OCI-LY1 (cell line): Measurements from ENCODE around the gene PCSK7.

Experiments
- H2AFZ ChIP-seq: fragments of 200-600 bp; sonication (generic), shearing (Covaris generic); 2 replicates; pipeline ENCODE4 v1.6.0; 2014; ENCODE audit warnings: antibody characterized with exemption, mild to moderate bottlenecking, low read length
- H3F3A ChIP-seq: fragments of 200-600 bp; sonication (generic), shearing (Covaris generic); 2 replicates; pipeline ENCODE4 v1.6.0; 2014; ENCODE audit warnings: mild to moderate bottlenecking, antibody characterized with exemption, low read length, moderate library complexity; ENCODE audit not compliant: insufficient read depth
- H3K27ac ChIP-seq: fragments of 200-600 bp; sonication (generic); 2 replicates; pipeline ENCODE4 v1.5.1; 2014; ENCODE audit warnings: low read length, mixed run types, mild to moderate bottlenecking, low read depth; ENCODE audit not compliant: poor library complexity, severe bottlenecking
- H3K27me3 ChIP-seq: fragments of 200-600 bp; sonication (generic); 2 replicates; pipeline ENCODE4 v1.6.0; 2014; ENCODE audit warnings: antibody characterized with exemption, mild to moderate bottlenecking, low read length, moderate library complexity; ENCODE audit not compliant: insufficient read depth
- H3K36me3 ChIP-seq: fragments of 200-600 bp; sonication (generic); 2 replicates; pipeline ENCODE4 v1.6.1; 2014; ENCODE audit warnings: mild to moderate bottlenecking, antibody characterized with exemption, low read length, moderate library complexity, mixed read lengths; ENCODE audit not compliant: insufficient read depth
- H3K4me1 ChIP-seq: fragments of 200-600 bp; sonication (generic); 2 replicates; pipeline ENCODE4 v1.5.1; 2014; ENCODE audit warnings: mild to moderate bottlenecking, low read length, moderate library complexity; ENCODE audit not compliant: insufficient read depth, severe bottlenecking
- H3K4me2 ChIP-seq: fragments of 200-600 bp; sonication (generic), shearing (Covaris generic); 2 replicates; pipeline ENCODE4 v1.6.1; 2014; ENCODE audit warnings: low read length
- H3K4me3 ChIP-seq: fragments of 200-600 bp; sonication (generic); 2 replicates; pipeline ENCODE4 v1.5.1; 2014; ENCODE audit warnings: low read length, low read depth, mild to moderate bottlenecking, mixed read lengths; ENCODE audit not compliant: poor library complexity, severe bottlenecking
- H3K79me2 ChIP-seq: fragments of 200-600 bp; shearing (Covaris generic); 2 replicates; pipeline ENCODE4 v1.6.1; 2016; ENCODE audit warnings: mixed run types, low read length, mixed read lengths; ENCODE audit not compliant: insufficient read depth
- H3K9ac ChIP-seq: fragments of 200-600 bp; sonication (generic), shearing (Covaris generic); 2 replicates; pipeline ENCODE4 v1.6.1; 2014; ENCODE audit warnings: mild to moderate bottlenecking, low read length, mixed read lengths
- H3K9me2 ChIP-seq: fragments of 200-600 bp; sonication (generic), shearing (Covaris generic); 2 replicates; pipeline ENCODE4 v1.6.1; 2014; ENCODE audit warnings: low read depth, mild to moderate bottlenecking, low read length, mixed read lengths
- H3K9me3 ChIP-seq: fragments of 200-600 bp; shearing (Covaris generic); 2 replicates; pipeline ENCODE4 v1.6.1; 2014; ENCODE audit warnings: low read length, mixed read lengths
- H4K20me1 ChIP-seq: fragments of 200-600 bp; sonication (generic), shearing (Covaris generic); 2 replicates; pipeline ENCODE4 v1.6.0; 2016; ENCODE audit warnings: mild to moderate bottlenecking, low read length; ENCODE audit not compliant: insufficient read depth
- CTCF ChIP-seq: fragments of 200-600 bp; sonication (generic), shearing (Covaris generic); IDR thresholded peaks from 2 replicates; pipeline ENCODE4 v1.5.1; 2017; ENCODE audit warnings: mild to moderate bottlenecking, antibody characterized with exemption, low read length, moderate library complexity, mixed read lengths
- EZH2 ChIP-seq: fragments of 200-600 bp; sonication (generic), shearing (Covaris generic); IDR thresholded peaks from 2 replicates; pipeline ENCODE4 v1.8.0; 2017; ENCODE audit warnings: borderline replicate concordance, mixed run types, mild to moderate bottlenecking, antibody characterized with exemption, low read length, moderate library complexity, mixed read lengths

PCSK7 gene

GRCh38 chr11:117219995-117220394 lies 11.9 kb downstream of the PCSK7 start:
- TF ChIP-seq EZH2: no peak
- no peak for TF ChIP-seq CTCF

GRCh38 chr11:117219455-117219854 lies 12.4 kb downstream of the PCSK7 start:
- H3K4me2 ChIP-seq: no peak overlapping the region
- no peaks in the 10 kb centered on the region for H3K9me2 ChIP-seq
- H3K4me3 ChIP-seq: no peak overlapping the region
- no peaks in the 10 kb centered on the region for H3F3A ChIP-seq
- no peaks in the 10 kb centered on the region for H3K27me3 ChIP-seq
- no peaks in the 10 kb centered on the region for H4K20me1 ChIP-seq
- no peaks in the 10 kb centered on the region for H3K4me1 ChIP-seq
- H3K9ac ChIP-seq: no peak overlapping the region
- H3K9me3 ChIP-seq: no peaks in the 10 kb centered on the region
- TF ChIP-seq EZH2 (no peak), CTCF (no peak)
- no peaks in the 10 kb centered on the region for H3K79me2 ChIP-seq
- H2AFZ ChIP-seq: no peak overlapping the region
- H3K27ac ChIP-seq: no peak overlapping the region
- peaks cover 67% of the 10 kb centered on the region for H3K36me3 ChIP-seq

More at GRCh38 chr11:117219995-117220394, 11.9 kb downstream of the PCSK7 start:
- Histone ChIP-seq H4K20me1 (no peaks in the 10 kb centered on the region), H3K9ac (no peak overlapping the region), H3K4me3 (no peak overlapping the region), H3K36me3 (peaks cover 63% of the 10 kb centered on the region), H2AFZ (no peak overlapping the region), H3K27me3 (no peaks in the 10 kb centered on the region), H3K4me2 (no peak overlapping the region), H3K9me3 (no peaks in the 10 kb centered on the region), H3K79me2 (no peaks in the 10 kb centered on the region), H3K27ac (no peak overlapping the region), H3K9me2 (no peaks in the 10 kb centered on the region), H3K4me1 (no peaks in the 10 kb centered on the region), H3F3A (no peaks in the 10 kb centered on the region)

- no peak overlapping the region for H3K9ac ChIP-seq
- no peak overlapping the region for H3K27ac ChIP-seq
- TF ChIP-seq CTCF: no peak
- TF ChIP-seq EZH2: no peak
- H3K79me2 ChIP-seq: no peaks in the 10 kb centered on the region
- H3K36me3 ChIP-seq: peaks cover 69% of the 10 kb centered on the region
- H3K4me1 ChIP-seq: no peaks in the 10 kb centered on the region
- H3K4me2 ChIP-seq: no peak overlapping the region
- H3K4me3 ChIP-seq: no peak overlapping the region
- H2AFZ ChIP-seq: no peak overlapping the region
- H3K9me2 ChIP-seq: no peaks in the 10 kb centered on the region
- no peaks in the 10 kb centered on the region for H3F3A ChIP-seq
- no peaks in the 10 kb centered on the region for H3K9me3 ChIP-seq
- no peaks in the 10 kb centered on the region for H4K20me1 ChIP-seq
- no peaks in the 10 kb centered on the region for H3K27me3 ChIP-seq
These were observed 12.9 kb downstream of the PCSK7 start for GRCh38 chr11:117219001-117219400.
